HUES48 (cell line): ENCODE data around the gene COX7B2.

Experiments
- H3K27ac ChIP-seq: one replicate; pipeline ENCODE4 v1.7.0; 2013; ENCODE audit warnings: low read depth, low read length, inconsistent platforms
- H3K27me3 ChIP-seq: 2 replicates; pipeline ENCODE4 v1.6.1; 2013; ENCODE audit warnings: mild to moderate bottlenecking, low read length; ENCODE audit not compliant: control insufficient read depth, insufficient read depth
- H3K36me3 ChIP-seq: 2 replicates; pipeline ENCODE4 v1.6.1; 2013; ENCODE audit warnings: low read length; ENCODE audit not compliant: control insufficient read depth, insufficient read depth
- H3K4me1 ChIP-seq: 2 replicates; pipeline ENCODE4 v1.6.1; 2013; ENCODE audit warnings: mild to moderate bottlenecking, low read length; ENCODE audit not compliant: control insufficient read depth, insufficient read depth
- H3K4me3 ChIP-seq: 2 replicates; pipeline ENCODE4 v1.5.1; 2013; ENCODE audit warnings: mild to moderate bottlenecking, low read depth, low read length
- H3K9ac ChIP-seq: 2 replicates; pipeline ENCODE4 v1.6.1; 2013; ENCODE audit warnings: mild to moderate bottlenecking, low read depth, low read length, moderate library complexity
- H3K9me3 ChIP-seq: 2 replicates; pipeline ENCODE4 v1.6.1; 2013; ENCODE audit warnings: low read length; ENCODE audit not compliant: control insufficient read depth, insufficient read depth

Gene COX7B2

GRCh38 chr4:46765465-46765864 lies 143.6 kb downstream of the COX7B2 start:
- no peaks in the 10 kb centered on the region for H3K27me3 ChIP-seq
- no peak overlapping the region for H3K4me3 ChIP-seq
- H3K9me3 ChIP-seq, result no peaks in the 10 kb centered on the region
- H3K27ac ChIP-seq, result no peak overlapping the region
- no peaks in the 10 kb centered on the region for H3K4me1 ChIP-seq
- no peaks in the 10 kb centered on the region for H3K36me3 ChIP-seq
- no peak overlapping the region for H3K9ac ChIP-seq

- Histone ChIP-seq H3K36me3 (no peaks in the 10 kb centered on the region), H3K4me1 (no peaks in the 10 kb centered on the region), H3K27ac (no peak overlapping the region), H3K27me3 (no peaks in the 10 kb centered on the region), H3K4me3 (no peak overlapping the region), H3K9me3 (no peaks in the 10 kb centered on the region), H3K9ac (no peak overlapping the region)
Measured at GRCh38 chr4:46730075-46730474, 179.0 kb downstream of the COX7B2 start.

- H3K27me3 ChIP-seq, result no peaks in the 10 kb centered on the region
- no peak overlapping the region for H3K9ac ChIP-seq
Measured at GRCh38 chr4:46720055-46720454, 189.0 kb downstream of the COX7B2 start.

GRCh38 chr4:46717950-46718349 lies 191.1 kb downstream of the COX7B2 start:
- Histone ChIP-seq H3K9ac (no peak overlapping the region), H3K27me3 (no peaks in the 10 kb centered on the region), H3K27ac (no peak overlapping the region), H3K36me3 (no peaks in the 10 kb centered on the region), H3K4me1 (peaks cover 6% of the 10 kb centered on the region), H3K4me3 (no peak overlapping the region), H3K9me3 (no peaks in the 10 kb centered on the region)

More at GRCh38 chr4:46720055-46720454, 189.0 kb downstream of the COX7B2 start:
- Histone ChIP-seq H3K9me3 (no peaks in the 10 kb centered on the region), H3K4me1 (peaks cover 6% of the 10 kb centered on the region), H3K4me3 (no peak overlapping the region), H3K36me3 (no peaks in the 10 kb centered on the region), H3K27ac (no peak overlapping the region)

GRCh38 chr4:46715468-46715867 lies 193.6 kb downstream of the COX7B2 start:
- no peaks in the 10 kb centered on the region for H3K27me3 ChIP-seq
- no peaks in the 10 kb centered on the region for H3K36me3 ChIP-seq

GRCh38 chr4:46698891-46699290 lies 210.2 kb downstream of the COX7B2 start:
- Histone ChIP-seq H3K9ac (no peak overlapping the region), H3K36me3 (no peaks in the 10 kb centered on the region), H3K4me1 (no peaks in the 10 kb centered on the region), H3K4me3 (no peak overlapping the region), H3K27ac (no peak overlapping the region), H3K9me3 (peaks cover 9% of the 10 kb centered on the region), H3K27me3 (no peaks in the 10 kb centered on the region)

More at GRCh38 chr4:46715468-46715867, 193.6 kb downstream of the COX7B2 start:
- H3K4me1 ChIP-seq, result peaks cover 6% of the 10 kb centered on the region
- H3K9me3 ChIP-seq, result no peaks in the 10 kb centered on the region
- no peak overlapping the region for H3K4me3 ChIP-seq
- no peak overlapping the region for H3K9ac ChIP-seq
- no peak overlapping the region for H3K27ac ChIP-seq
